AG09309 (cell line): ENCODE data around the gene CENPP.
"Not testable (repeated sequence)": the region's sequence is repeated elsewhere in the genome, so short reads cannot be mapped to it uniquely, and the experiment has no call there.

Experiments
- DNase-seq: peaks from one replicate; pipeline ENCODE4 v3.0.0-alpha.2; 2010; ENCODE audit warnings: low read depth
- H3K4me3 ChIP-seq: 2 replicates; pipeline ENCODE4 v1.5.1; 2011; ENCODE audit warnings: mild to moderate bottlenecking, low read depth, low read length, moderate library complexity; ENCODE audit not compliant: control insufficient read depth
- CTCF ChIP-seq: IDR thresholded peaks from 2 replicates; pipeline ENCODE4 v1.5.1; 2011; ENCODE audit warnings: mild to moderate bottlenecking, low read depth, low read length, inconsistent platforms; ENCODE audit not compliant: insufficient read depth, control insufficient read depth; ENCODE audit errors: missing control alignments

Gene CENPP

DNA sequence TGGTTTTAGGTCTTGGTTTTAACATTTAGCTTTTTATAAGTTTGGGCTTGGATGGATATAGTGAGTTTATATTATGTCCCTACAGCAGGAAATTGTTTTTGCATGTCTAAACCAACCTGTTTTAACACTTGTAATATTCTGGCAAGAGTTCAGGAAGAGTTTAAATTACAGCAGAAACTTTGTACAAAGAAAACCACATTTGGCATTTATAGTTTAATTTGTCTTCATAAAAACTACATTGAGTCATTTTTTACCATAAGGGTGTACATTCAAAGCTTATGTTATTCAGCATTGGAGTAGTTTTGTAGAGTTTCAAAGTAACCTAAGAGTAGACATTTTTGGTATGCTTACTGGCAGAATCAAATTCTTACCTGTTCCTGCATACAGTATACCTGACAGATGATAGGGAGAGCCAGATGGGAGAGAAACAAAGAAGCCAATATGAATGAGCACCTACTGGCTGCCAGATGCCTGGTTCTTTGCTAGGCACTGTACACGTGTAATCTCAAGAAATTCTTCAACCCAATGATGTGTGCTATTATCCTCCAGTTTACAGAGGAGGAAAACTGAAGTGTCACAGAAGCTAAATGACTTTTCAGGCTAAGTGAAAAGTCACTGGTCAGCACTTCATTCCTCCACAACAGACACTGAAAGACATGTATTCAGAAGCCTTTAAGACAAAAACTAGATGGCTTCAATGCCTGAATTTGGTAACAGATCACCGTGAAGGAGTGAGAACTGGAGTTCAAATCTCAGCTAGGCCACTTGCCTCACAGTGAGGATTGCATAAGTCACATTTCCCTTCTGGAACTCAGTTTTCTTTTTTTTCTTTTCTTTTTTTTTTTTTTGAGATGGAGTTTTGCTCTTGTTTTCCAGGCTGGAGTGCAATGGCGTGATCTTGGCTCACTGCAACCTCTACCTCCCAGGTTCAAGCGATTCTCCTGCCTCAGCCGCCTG lies 235.9 kb downstream of the CENPP start:
- H3K4me3 ChIP-seq = no peak overlapping the region
- TF ChIP-seq CTCF = no peak
- peak; percentile 59 for DNase-seq

DNA sequence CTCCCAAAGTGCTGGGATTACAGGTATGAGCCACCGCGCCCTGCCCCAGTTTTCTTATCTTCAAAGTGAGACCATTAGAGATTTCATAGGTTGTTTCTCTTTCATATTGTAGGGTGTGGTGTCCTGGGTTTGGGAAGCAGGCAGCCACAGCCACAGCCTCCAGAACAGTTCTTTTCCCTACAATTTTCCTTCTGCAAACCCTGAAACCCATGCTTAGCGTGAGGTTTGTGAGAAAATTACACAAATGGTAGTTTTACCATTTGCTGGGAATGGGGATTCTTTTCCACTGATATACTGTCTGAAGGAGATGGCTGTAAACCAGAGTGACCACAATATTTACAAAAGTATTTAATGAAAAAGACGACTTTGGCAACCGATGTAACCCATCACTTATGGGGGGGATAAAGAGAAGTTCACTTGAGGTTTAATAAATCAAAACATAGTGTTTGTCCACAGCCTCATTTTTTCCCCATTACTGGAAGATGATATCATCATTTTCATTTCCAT lies 236.8 kb downstream of the CENPP start:
- peak; percentile 63 for DNase-seq
- H3K4me3 ChIP-seq = no peak overlapping the region
- TF ChIP-seq CTCF = no peak

DNA sequence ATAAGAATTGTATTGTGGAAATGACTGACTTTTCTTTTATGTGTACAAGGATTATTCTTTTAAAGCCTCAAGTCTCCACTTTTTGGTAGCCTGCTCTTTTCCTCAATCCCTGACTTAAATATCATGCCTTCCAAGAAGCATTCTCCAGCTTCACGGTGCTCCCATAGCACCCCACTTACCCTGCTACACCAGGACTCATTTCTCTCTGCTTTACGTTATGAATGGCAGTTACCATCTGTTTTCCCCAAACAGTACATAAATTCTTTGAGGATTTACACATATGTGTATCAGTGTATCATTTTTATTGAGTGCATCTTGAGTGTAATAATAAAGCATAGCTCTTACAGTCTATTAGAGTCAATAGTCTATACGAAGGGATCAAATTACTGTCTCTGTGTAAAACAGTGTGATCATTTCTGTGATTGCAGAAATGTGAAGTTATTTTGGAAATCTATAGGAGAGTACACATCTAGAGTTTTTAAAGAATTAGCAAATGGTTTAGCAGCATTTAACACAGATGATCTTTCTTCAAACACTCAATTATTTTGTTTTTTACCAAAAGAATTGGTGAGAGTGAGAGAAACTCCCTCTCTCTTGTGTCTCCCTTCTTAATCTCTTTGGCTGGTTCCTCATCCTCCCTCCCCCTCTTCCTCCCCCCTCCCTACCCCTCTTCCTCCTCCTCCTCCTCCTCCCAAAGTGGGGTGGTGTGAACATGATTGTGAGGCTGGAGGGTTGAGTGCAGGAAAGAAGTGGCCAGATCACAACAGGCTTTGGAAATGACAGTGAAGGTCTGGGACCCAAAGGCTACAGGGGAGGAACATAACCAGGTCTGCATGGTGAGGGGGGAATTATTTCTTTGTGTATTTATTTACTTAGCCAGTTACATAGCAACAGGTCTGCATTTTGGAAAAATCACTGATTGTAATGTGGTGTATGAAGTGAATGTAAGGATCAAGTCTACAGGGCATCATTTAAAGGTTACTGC lies 237.7 kb downstream of the CENPP start:
- no peak for DNase-seq
- H3K4me3 ChIP-seq = no peak overlapping the region
- TF ChIP-seq CTCF = no peak

DNA sequence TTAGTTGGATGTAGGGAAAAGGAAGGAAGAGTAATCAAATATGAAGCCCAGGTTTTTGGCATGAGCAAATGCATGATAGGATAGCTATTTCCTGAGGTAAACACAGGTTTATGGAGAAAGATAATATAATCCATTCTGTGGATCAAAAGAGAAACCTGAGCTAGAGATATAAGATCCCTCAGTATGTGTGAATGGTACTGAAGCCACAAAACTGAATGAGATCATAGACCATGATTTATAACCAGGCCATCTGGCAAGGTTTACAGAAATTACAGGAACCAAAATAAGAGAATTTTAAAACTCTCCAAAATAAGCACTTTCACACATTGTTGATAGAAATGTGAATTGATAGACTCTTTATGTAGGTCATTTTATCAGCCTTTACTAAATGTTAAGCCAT lies 238.8 kb downstream of the CENPP start:
- DNase-seq = no peak
- no peak for TF ChIP-seq CTCF

DNA sequence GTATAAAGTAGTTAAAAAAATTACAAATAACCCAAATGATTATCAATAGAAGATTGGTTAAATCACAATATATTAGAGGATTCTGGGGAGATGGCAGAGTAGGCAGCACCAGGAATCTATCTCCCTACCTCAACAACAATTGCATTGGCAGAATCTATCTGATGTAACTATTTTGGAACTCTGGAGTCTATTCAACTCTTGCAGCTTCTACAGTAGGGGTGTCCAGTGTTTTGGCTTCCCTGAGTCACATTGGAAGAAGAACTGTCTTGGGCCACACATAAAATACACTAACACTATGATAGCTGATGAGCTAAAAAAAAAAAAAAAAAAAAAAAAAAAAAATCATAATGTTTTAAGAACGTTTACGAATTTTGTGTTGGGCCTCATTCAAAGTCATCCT lies 239.2 kb downstream of the CENPP start:
- peak; percentile 31 for DNase-seq
- no peak for TF ChIP-seq CTCF
- H3K4me3 ChIP-seq = no peak overlapping the region

More for the DNA sequence above, 238.8 kb downstream of the CENPP start:
- H3K4me3 ChIP-seq = no peak overlapping the region

DNA sequence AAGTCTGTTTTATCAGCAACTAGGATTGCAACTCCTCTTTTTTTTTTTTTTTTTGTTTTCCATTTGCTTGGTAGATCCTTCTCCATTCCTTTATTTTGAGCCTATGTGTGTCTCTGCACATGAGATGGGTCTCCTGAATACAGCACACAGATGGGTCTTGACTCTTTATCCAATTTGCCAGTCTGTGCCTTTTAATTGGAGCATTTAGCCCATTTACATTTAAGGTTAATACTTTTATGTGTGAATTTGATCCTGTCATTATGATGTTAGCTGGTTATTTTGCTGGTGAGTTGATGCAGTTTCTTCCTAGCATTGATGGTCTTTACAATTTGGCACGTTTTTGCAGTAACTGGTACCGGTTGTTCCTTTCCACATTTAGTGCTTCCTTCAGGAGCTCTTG lies 246.1 kb downstream of the CENPP start:
- not testable (repeated sequence) for H3K4me3 ChIP-seq, DNase-seq

- DNase-seq = not testable (repeated sequence)
Observed at GRCh38 chr9:92573612-92574011, 247.9 kb downstream of the CENPP start.

More at GRCh38 chr9:92573612-92574011, 247.9 kb downstream of the CENPP start:
- not testable (repeated sequence) for H3K4me3 ChIP-seq
